ENCODE measurements around the gene PNPLA6. TPM values are rescaled to one million over a fixed set of nuclear protein-coding genes. Genes with fewer than 3 reads are reported as not detected.

The PNPLA6 gene
- total and polyA plus RNA-seq, 2 of the 13 experiments (the other 11 are each of a cell fraction or from before 2014, with no cell fraction given): 24.9 to 28.2 TPM

DNA sequence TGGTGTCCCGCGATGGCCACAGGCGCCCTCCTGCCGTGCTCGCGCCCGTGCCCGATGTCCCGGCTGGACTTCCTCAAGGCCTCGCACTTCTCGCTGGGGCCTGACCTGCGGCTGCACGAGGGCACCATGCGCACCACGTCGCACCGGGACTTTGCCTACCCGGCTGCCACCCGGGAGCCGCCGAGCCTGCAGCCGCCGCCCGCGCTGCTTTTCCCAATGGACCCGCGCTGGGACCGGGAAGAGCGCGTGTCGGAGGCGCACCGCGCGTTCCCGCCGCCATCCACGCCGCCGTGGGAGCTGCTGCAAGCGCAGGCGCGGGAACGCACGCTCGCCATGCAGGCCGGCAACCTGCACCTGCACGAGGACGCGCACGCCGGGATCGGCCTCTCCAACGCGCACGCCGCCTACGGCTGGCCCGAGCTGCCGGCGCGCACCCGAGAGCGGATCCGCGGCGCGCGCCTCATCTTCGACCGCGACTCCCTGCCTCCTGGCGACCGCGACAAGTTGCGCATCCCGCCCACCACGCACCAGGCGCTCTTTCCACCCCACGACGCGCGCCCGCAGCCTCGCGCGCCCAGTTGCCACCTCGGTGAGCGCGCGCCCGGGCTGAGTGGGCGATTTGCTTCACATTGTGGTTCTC lies 34.6 kb upstream of the PNPLA6 start (continued):
- no peak for TF ChIP-seq JUNB (CRISPR knock-in tag; IDR thresholded peaks at IDR 0.05; ENCODE audit: borderline replicate concordance)
- TF ChIP-seq, protein P1, sequence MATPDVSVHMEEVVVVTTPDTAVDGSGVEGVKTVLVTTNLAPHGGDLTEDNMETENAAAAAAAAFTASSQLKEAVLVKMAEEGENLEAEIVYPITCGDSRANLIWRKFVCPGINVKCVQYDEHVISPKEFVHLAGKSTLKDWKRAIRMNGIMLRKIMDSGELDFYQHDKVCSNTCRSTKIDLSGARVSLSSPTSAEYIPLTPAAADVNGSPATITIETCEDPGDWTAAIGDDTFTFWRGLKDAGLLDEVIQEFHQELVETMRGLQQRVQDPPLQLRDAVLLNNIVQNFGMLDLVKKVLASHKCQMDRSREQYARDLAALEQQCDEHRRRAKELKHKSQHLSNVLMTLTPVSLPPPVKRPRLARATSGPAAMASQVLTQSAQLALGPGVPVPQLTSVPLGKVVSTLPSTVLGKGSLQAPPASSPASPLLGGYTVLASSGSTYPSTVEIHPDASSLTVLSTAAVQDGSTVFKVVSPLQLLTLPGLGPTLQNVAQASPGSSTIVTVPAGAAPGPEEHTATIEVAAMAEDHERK (CRISPR knock-in tag; IDR thresholded peaks at IDR 0.05; ENCODE audit: low read depth): peak; percentile 52
- TF ChIP-seq ZNF749 (CRISPR knock-in tag; IDR thresholded peaks at IDR 0.05; ENCODE audit: borderline replicate concordance): no peak
- peak; percentile 81 for TF ChIP-seq TFDP2 (CRISPR knock-in tag; IDR thresholded peaks at IDR 0.05)
- TF ChIP-seq ARID3A (IDR thresholded peaks at IDR 0.05; ENCODE audit: low read depth, low read length): no peak
- peak; percentile 87 for TF ChIP-seq KDM5B (CRISPR knock-in tag; IDR thresholded peaks at IDR 0.05; ENCODE audit: borderline replicate concordance)
- TF ChIP-seq CBFB (CRISPR knock-in tag; IDR thresholded peaks at IDR 0.05): no peak; the same call in 1 of the 2 replicates
- no peak for TF ChIP-seq SMC3 (IDR thresholded peaks at IDR 0.05; ENCODE audit: low read length)
- TF ChIP-seq, protein P2, sequence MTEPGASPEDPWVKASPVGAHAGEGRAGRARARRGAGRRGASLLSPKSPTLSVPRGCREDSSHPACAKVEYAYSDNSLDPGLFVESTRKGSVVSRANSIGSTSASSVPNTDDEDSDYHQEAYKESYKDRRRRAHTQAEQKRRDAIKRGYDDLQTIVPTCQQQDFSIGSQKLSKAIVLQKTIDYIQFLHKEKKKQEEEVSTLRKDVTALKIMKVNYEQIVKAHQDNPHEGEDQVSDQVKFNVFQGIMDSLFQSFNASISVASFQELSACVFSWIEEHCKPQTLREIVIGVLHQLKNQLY (CRISPR knock-in tag; IDR thresholded peaks at IDR 0.05): 0 out of 2 replicates have a peak, but pooled peaks have one; percentile 16
- no peak for TF ChIP-seq MTF1 (CRISPR knock-in tag; IDR thresholded peaks at IDR 0.05)
- TF ChIP-seq ARNTL (CRISPR knock-in tag; IDR thresholded peaks at IDR 0.05): no peak
- TF ChIP-seq SP140L (CRISPR knock-in tag; IDR thresholded peaks at IDR 0.05; ENCODE audit: borderline replicate concordance): no peak
- peak; percentile 59; the same call in 1 of the 2 replicates for TF ChIP-seq ZNF333 (CRISPR knock-in tag; IDR thresholded peaks at IDR 0.05; ENCODE audit: borderline replicate concordance)
- TF ChIP-seq ZNF7 (CRISPR knock-in tag; IDR thresholded peaks at IDR 0.05): no peak
- TF ChIP-seq ZNF563 (CRISPR knock-in tag; IDR thresholded peaks at IDR 0.05): peak; percentile 83
- no peak for TF ChIP-seq SRSF9 (IDR thresholded peaks at IDR 0.05; ENCODE audit: borderline replicate concordance, insufficient read depth, low read depth, low read length, poor library complexity, severe bottlenecking)
- TF ChIP-seq NFYC (CRISPR knock-in tag; IDR thresholded peaks at IDR 0.05): no peak
- TF ChIP-seq RNF2 (conservative IDR thresholded peaks at IDR 0.05; ENCODE audit: low read depth): peak; percentile 74; the same call in 1 of the 2 replicates
- no peak for TF ChIP-seq ZFP36L1 (CRISPR knock-in tag; IDR thresholded peaks at IDR 0.05)
- TF ChIP-seq BRD4 (CRISPR knock-in tag; IDR thresholded peaks at IDR 0.05): 0 out of 2 replicates have a peak, but pooled peaks have one; percentile 27
- 0 out of 2 replicates have a peak, but pooled peaks have one; percentile 13 for TF ChIP-seq NFYB (CRISPR knock-in tag; IDR thresholded peaks at IDR 0.05)
- TF ChIP-seq CENPX (CRISPR knock-in tag; IDR thresholded peaks at IDR 0.05): no peak
- TF ChIP-seq ZNF382 (CRISPR knock-in tag; IDR thresholded peaks at IDR 0.05; ENCODE audit: borderline replicate concordance): no peak
- TF ChIP-seq ZNF672 (CRISPR knock-in tag; IDR thresholded peaks at IDR 0.05): no peak
- no peak for TF ChIP-seq NR2F2 (IDR thresholded peaks at IDR 0.05; ENCODE audit: borderline replicate concordance, low read depth)
- peak; percentile 47; the same call in 1 of the 2 replicates for TF ChIP-seq SRY (CRISPR knock-in tag; IDR thresholded peaks at IDR 0.05)
- TF ChIP-seq ZNF256 (CRISPR knock-in tag; conservative IDR thresholded peaks at IDR 0.05): 0 out of 2 replicates have a peak, but pooled peaks have one; percentile 23

Measured in HepG2 (cell line).